Thyroid gland (tissue), 4 donors: ENCODE measurements around the gene CTIF.

Experiments
- CTCF ChIP-seq, 6 experiments: fragments of 200-600 bp in 3 of 6; fragments of 450-650 bp in 3 of 6; sonication (generic) in 3 of 6; IDR thresholded peaks; one replicate each; pipeline ENCODE4 v1.5.1; 2016 to 2019; ENCODE audit warnings: antibody characterized with exemption in 6 of 6, mild to moderate bottlenecking in 2 of 6, inconsistent platforms in 1 of 6, moderate library complexity in 1 of 6
- POLR2A ChIP-seq, 2 donors: fragments of 450-650 bp; IDR thresholded peaks; one replicate each; pipeline ENCODE4 v1.6.1; 2017; ENCODE audit warnings: antibody characterized with exemption in 2 of 2, mild to moderate bottlenecking in 2 of 2, moderate library complexity in 1 of 2

- no peak for TF ChIP-seq CTCF (IDR thresholded peaks at IDR 0.05)
- no peak for TF ChIP-seq POLR2A (IDR thresholded peaks at IDR 0.05)
These were observed 136.0 kb downstream of the CTIF start for GRCh38 chr18:48674758-48675351.
